ENCODE measurements around the gene ITGB6.

DNA sequence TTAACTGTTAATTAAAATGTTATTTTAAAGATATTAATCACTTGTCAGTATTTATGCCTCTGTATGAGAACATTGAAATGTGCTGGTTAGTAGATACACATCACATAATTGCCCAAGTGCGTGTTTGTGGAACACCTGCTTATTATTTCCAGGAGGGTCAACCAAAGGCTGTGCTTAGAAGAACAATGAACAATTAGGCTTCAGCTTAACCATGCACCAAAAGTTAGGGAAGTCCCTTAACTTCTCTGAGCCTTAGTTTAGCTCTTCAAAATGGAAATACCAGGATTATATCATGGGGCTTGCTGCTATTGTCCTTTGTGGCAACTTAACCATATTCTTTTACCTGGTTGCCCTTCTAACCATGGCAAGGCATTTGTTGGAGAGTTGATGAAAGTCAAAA lies 94.7 kb downstream of the ITGB6 start:
- TF ChIP-seq POLR2A (IDR thresholded peaks at IDR 0.05; ENCODE audit: control extremely low read depth in 1 of 2, low read depth in 2 of 2, low read length in 2 of 2) (no peak), EZH2 (IDR thresholded peaks at IDR 0.05; ENCODE audit: low read depth, low read length, severe bottlenecking) (no peak), KDM1A (IDR thresholded peaks at IDR 0.05; ENCODE audit: borderline replicate concordance, low read length) (no peak)
- TF ChIP-seq, protein P1, sequence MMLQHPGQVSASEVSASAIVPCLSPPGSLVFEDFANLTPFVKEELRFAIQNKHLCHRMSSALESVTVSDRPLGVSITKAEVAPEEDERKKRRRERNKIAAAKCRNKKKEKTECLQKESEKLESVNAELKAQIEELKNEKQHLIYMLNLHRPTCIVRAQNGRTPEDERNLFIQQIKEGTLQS (IDR thresholded peaks at IDR 0.05; ENCODE audit: insufficient read depth, low read depth, low read length): no peak
- TF ChIP-seq, protein P2, sequence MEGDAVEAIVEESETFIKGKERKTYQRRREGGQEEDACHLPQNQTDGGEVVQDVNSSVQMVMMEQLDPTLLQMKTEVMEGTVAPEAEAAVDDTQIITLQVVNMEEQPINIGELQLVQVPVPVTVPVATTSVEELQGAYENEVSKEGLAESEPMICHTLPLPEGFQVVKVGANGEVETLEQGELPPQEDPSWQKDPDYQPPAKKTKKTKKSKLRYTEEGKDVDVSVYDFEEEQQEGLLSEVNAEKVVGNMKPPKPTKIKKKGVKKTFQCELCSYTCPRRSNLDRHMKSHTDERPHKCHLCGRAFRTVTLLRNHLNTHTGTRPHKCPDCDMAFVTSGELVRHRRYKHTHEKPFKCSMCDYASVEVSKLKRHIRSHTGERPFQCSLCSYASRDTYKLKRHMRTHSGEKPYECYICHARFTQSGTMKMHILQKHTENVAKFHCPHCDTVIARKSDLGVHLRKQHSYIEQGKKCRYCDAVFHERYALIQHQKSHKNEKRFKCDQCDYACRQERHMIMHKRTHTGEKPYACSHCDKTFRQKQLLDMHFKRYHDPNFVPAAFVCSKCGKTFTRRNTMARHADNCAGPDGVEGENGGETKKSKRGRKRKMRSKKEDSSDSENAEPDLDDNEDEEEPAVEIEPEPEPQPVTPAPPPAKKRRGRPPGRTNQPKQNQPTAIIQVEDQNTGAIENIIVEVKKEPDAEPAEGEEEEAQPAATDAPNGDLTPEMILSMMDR (IDR thresholded peaks at IDR 0.05; ENCODE audit: control extremely low read depth in 1 of 3, insufficient read depth in 1 of 3, low read depth in 1 of 3, low read length in 3 of 3): no peak

All from H1 (cell line).